NCI-H2196 treated with DMSO at 0.1 percent for 48 hours (cell line): ENCODE data around the gene KCNH5.
"Not testable (repeated sequence)": the region's sequence is repeated elsewhere in the genome, so short reads cannot be mapped to it uniquely, and the experiment has no call there.

Experiments used
- DNase-seq: peaks from one replicate; lab custom pipeline; 2025; ENCODE audit not compliant: unreplicated experiment; lab: John Stamatoyannopoulos, UW

Gene KCNH5

DNA sequence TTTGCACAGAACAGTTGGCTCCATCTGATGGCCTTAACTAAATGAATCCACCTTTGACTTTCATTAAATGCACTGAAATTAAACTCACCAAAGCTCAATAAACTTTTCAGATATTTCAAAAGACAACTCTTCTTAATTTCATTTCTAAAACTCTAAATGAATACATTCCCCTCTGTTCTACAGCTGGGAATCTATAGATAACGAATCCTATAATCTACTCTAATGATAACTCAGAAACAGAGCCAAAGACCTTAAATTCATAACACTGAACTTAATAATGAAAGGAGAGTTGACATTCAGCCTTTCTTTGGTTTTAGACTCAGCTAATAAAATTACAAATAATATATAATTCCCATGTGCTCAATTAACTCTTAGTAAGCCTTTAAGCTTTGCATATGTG, 150.5 kb downstream of the KCNH5 start:
- DNase-seq, result no peak

DNA sequence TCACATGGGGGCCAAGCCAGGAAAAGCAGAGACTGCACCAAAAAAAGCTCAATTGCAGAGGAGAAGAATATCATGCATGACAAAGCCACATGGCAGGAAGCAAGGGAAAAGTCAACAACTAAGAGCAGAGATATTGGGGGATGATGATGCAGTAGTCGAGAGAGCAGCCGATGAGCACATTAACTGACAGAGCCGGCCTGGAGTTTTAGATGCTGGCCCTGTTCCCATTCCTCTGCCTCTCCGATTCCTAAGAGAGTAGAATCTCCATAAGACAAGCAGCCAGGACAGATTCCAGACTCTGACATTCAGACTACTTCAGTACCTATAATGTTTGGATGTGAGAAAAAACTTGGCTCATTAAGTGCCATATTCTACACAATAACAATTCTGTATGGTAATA, 155.9 kb downstream of the KCNH5 start:
- DNase-seq, result no peak

DNA sequence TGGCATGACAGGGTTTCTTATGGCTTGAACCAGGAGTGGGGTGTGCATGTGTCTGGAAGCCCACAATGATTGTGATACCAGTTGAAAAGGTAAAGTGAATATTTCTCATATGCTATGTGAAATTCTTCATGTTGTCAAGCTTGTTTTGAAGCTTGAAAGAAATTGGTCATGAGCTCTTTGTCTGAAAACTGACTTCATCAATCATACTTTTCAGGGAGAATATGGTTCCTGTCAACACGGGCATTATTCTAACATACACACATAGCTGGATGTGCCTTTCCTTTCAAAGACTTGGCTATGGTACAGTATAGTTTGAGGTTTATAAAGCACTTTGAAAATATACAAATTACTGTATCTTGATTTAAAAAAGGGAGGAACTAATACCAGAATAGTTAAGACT, 158.8 kb downstream of the KCNH5 start:
- no peak for DNase-seq

DNA sequence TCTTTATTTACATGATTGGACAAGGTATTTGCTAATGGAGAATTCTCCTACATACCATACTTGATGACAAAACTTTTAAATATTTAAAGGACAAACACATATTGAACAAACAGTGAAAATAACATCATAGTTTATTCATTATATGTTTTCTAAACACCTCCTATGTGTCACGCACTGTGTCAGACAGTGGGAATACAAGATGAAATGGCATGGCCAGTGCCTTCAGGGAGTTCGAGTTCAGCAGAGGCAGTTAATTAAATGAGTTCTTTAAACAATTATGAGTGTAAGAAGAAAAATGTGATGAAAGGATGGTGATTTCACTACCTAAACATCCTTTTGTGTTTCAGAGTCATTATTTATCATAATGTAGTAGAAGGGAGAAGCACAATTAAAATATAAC, 159.8 kb downstream of the KCNH5 start:
- no peak for DNase-seq

DNA sequence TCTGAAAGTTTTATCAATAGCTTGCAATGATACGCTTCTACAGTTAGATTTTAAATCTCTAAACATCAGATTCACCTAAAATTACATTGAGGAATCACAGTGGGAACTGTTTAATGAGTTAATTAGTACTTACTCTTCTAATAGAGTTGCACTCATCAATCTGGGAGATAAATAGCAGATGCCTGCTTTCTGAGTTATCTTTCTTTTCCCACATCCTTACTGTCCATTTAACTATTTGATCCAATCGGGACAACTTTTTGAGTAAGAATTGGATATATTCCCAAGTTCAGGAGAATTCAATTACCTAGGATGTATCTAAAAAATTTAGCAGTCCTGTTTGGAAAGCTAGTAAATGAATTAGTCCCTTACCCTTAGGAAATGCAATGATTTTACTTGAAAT, 162.3 kb downstream of the KCNH5 start:
- no peak for DNase-seq

DNA sequence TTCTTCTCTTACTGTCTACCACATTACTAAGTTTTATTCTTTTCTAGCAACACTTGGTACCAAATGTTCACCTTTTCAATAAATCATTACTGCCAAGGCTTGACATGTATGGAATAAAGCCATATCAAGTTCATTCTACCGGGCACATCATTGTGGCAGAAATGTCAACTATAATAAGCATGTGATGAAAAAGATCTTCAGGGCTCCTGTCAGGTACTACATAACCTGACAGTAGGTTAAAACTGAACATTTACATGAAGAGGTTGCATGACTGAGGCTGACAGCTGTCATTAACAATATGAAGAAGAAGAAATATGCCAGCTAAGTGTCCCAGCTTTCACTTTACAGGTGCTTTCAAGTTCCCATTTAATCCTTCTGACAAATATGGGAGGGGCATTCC, 178.9 kb downstream of the KCNH5 start:
- no peak for DNase-seq

DNA sequence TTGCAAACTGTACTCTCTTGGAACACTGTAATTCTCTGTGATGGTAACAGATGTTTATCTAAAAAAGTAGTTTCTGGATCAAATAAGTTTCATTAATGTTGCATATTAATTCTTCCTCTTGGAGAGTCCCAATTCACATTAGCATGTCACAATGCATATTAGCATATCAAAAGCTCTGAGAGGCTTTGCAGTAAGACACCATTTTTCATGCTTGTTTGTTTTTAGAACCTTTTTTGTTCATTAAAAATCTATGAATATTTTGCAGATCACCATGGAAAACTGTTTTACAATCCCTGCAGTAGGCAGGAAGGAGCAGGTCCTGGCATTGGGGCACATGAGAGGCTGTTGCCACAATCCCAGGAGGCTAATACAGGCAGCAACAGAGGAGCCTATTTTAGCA, 180.7 kb downstream of the KCNH5 start:
- no peak for DNase-seq

DNA sequence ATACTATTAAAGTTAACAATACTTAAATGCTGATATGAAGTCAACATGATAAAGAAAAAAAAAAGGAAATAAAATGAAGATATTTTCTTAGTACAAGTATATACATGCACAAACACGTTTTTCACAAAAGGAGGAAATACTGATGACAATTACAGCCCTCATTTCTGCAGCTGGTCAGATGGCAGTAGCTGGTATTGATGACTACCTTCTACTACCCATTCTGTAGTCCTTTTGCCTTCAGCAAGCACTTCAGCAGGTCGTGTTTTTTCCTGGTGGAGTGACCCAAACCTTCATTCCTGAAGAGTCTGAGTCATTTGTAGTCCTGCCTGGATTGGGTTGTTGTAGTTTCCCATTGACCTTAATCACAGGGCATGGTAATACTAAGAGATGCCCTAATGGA, 187.2 kb downstream of the KCNH5 start:
- not testable (repeated sequence) for DNase-seq

DNA sequence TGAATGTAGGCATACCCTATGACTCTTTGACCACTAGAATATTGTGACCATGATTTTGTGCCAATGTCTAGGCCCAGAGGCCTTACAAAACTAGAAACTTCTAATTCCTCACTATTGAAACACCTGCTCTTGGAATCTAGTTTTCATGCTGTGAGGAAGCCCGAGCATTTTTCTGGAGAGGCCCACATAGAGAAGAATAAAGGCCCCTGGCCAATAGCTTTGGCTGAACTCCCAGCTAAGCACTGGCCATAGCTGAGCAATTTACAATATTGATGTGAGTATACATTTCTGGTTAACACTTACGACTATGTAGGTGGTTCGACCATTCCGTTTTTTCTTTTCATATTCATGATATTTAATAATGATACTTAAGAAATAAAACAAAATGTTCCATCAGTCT, 190.3 kb downstream of the KCNH5 start:
- DNase-seq, result no peak

DNA sequence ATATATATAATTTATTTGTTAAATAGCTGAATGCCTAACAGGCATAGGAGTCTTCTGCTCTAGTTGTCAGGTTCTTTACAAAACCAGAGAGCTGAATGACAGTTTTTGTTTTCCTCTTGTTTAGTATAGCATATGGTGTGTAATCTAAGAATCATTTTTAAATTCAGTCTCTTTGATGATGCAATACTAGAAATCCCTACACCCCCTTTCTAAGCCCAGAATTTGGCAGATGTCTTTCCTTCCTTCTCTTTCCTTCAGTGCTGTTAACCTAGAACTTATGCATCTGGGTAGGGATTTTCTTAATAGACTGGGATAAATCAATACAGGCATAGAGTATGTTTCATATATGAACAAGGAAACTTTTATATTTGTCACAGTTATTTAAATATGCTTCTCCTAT, 198.1 kb downstream of the KCNH5 start:
- no peak for DNase-seq

DNA sequence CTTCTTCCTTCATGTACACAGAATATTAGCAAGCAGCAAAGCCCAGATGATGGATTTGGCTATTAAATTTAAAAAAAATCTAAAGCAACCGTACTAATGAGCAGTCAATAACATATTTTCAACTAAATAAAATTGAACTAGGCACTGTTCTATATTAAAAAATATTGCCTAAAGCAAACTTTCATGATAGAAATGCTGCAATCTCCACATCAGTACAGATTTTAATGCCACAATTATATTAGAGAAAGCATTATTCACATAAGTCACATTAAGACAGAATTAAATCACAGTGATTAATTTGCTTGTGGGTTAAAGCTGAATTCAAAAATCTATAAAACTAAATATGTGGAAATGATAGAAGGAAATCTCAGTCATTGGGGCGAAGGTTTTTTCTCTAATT, 200.7 kb downstream of the KCNH5 start:
- no peak for DNase-seq

DNA sequence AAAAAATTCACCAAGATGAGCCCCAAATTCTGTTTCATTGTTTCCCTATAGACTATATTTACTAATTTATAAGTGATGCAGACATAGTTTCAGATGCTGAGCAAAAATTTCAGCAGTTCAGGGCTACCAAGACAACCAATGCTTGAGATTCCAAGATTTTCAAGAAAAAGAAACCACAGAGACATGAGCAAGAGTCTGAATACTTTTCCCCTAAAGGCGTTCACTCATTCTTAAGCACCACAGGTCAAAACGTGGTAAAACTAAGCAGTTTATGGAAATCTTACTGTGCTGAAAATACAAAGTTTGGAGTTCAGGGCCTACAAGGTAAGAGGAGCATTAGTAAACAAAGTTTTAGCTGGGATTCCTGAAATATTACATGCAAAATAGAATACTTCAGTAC, 221.2 kb downstream of the KCNH5 start:
- no peak for DNase-seq

DNA sequence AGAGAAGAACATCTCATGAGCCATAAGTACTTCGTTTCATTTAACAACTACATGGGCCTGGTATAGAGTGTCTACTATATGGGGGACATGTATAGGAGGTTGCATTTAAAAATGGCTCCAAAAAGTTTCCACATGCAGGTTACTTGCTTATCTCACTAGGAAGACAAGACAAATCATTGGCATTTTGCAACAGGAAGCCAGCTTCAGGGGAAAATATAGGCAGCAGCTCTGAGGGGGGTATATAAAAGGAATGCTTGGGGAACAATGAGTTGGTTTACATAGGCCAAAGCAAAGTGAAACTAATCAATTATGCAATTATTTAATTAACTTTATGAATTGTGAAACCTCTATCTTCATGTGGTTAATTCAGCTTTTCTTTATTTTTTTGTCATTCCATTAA, 225.3 kb downstream of the KCNH5 start:
- DNase-seq, result no peak

DNA sequence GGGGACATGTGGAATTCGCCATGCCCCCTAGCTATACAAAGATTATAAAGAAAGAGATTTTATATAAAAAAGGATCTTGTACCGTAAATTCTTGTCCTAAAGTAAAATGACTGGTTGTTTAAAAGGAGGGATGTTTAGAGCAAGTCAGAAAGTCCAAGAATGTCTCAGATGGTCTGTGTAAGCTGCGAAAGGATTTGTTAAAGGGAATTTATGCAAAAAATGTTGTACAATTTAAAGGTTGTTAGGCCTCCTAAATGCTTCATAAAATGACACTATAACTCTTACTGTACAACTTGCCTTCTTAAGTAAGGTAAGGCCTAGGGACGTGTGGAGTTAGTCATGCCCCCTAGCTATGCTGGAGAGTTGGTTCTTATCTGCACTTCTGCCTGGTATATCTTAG, 237.6 kb downstream of the KCNH5 start:
- no peak for DNase-seq

DNA sequence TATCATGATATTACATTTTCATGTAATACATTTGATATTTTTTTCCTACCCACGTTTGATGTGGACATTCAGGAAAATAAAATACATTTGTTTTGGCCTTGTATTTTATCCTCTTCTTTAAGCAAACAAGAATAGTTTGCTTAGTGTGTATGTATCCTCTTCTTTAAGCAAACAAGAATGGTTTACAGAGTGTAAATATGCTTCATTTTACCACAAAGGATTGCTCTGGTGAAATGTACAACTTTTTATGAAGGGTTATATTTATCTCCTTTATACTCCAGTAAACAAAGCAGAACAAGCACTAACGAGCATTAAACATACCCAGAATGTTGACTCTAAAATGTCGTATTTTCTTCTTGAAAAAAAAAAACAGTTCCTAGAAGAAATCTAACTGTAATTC, 244.7 kb downstream of the KCNH5 start:
- DNase-seq, result no peak

DNA sequence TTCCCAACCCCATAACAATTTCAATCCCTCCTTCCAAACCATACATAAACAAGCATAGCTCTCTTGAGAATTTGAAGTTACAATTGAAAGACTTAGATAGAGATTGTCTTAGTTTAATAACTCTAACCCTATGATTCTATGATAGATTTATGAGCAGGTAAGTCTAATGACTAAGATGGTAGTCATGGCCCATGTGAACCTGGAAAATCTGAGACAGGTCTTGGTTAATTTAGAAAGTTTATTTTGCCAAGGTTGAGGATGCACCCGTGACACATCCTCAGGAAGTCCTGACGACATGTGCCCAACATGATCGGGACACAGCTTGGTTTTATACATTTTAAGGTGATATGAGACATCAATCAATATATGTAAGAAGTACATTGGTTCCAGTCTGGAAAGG, 248.8 kb downstream of the KCNH5 start:
- DNase-seq, result no peak

DNA sequence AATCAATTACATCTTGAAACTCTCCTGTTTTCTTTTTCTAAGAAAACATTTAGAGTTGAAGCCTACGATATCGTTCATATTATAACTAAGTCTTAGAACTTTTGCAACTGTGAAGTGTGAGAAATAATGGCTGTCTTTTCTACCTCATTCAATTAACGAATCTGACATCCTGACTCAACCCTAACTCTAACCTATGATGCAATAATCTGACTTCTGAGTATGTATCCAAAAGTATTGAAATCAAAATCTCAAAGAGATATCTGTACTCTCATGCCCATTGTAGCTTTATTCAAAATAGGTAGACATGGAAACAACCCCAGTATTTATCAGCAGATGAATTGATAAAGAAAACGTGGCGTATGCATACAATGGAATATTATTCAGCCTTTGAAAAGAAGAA, 252.7 kb downstream of the KCNH5 start:
- DNase-seq, result no peak

DNA sequence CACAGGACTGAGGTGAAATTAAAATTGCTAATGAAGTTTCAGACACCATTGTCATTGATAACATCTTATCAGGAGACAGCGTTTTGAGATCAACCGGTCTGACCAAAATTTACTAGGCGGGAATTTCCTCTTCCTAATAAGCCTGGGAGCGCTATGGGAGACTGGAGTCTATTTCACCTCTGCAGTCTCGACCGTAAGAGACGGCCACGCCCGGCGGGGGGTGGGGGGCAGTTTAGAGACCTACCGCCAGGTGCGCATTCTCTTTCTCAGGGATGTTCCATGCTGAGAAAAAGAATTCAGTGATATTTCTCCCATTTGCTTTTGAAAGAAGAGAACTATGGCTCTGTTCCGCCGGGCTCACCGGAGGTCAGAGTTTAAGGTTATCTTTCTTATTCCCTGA, 263.9 kb downstream of the KCNH5 start:
- DNase-seq, result not testable (repeated sequence)

DNA sequence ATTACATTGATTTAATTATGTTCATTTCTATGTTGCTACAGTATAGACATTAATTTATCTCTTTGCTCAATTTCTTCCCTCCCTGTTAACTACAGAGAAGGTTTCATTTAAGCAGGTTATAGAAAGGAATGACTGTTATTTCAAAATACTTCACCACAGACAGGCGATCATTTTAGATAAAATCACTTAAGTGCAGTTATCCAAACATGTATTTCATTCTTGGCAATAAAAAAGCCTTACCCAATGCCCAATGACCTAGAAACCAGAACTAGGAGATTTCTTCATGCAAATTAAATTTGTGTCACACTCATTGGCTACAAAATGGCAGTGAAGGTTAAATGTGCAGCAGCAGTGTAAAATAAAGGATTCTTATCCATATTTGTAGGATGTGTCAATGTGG, 266.4 kb downstream of the KCNH5 start:
- no peak for DNase-seq

DNA sequence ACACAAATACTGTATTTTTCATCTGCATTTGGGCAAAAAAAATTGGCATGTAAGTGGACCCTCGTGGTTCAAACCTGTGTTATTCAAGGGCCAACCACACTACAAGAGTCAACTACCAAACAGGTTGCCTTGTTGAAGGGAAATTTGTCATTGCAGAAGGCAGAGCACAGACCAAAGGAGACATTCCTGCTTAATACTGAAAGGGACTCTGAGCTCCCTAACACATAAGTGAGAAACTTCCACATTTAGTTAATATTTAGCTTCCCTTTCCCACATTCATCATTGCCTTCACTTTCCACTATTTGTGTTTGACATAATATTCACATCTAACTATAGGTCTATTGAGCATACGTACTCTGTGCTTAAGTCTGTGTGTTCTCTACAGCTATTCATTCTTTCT, 266.9 kb downstream of the KCNH5 start:
- no peak for DNase-seq

DNA sequence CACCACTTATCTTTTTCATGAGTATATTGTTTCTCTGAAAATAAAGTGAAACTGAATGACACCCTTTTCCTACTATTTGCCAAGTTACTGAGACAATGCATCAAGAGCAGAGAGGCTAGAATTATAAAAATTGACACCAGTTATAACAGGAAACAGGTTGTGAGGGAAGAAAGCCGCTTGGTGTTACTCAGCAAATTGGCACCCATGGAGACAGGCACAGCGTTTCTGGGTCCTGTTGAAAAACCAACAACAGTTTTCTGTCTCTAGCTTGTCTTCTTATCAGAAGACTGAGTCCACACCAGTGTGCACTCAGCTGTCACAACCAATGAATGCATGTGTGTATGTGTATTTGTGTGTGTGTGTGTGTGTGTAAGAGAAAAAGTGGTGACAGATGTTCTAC, 267.7 kb downstream of the KCNH5 start:
- DNase-seq, result peak; percentile 27

DNA sequence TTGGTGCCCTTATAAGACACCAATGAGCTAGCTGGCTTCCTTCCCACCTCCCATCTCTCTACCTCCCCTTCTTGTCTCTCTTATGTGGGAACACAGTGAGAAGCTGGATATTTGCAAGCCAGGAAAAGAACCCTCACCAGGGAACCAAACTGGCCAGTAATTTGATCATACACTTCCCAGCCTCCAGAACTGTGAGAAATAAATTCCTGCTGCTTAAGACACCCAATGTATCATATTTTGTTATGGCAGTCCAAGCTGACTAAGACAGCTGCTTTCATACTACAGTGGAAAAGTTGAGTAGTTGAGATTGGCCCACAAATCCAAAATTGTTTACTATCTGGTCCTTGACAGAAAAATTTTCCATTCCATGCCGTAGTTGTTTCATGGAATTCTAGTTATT, 269.0 kb downstream of the KCNH5 start:
- no peak for DNase-seq

DNA sequence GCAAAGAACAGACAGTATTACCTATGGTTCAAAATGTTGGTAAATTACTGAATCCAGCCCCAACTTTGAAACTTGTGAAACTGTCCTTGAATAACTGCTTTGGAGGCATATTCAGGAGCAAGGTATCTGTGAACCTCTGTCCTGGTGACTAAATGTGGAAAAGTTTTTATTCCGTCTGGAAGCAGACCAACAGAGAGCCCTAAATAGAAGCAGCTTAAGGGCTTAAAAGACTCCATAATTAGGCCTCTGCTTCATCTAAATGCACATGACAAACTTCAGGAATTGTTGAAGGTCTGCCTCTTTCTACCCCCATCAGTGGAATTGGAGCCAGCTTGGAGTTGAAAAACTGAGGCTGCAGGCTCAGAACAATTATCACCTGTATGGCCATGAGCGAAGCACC, 276.5 kb downstream of the KCNH5 start:
- DNase-seq, result no peak

DNA sequence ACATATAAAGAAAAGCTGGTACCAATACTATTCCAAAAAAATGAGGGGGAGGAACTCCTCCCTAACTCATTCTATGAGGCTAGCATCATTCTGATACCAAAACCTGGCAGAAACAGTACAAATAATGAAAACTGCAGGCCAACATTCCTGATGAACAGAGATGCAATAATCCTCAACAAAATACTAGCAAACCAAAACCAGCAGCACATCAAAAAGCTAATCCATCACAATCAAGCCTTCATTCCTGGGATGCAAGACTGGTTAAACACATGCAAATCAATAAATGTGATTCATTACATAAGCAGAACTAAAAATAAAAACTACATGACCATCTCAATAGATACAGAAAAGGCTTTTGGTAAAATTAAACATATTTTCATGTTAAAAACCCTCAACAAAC, 281.3 kb downstream of the KCNH5 start:
- no peak for DNase-seq
